GM23338 (cell line): ENCODE results near the gene PRC1. TPM values are rescaled to one million over a fixed set of nuclear protein-coding genes. Genes with fewer than 3 reads are reported as not detected.

Experiments used
- ATAC-seq: fragments of 200-7000 bp; cut with Tn5 transposase; 3 replicates; pipeline ENCODE4 v1.9.1; 2020
- DNase-seq: peaks from one replicate; pipeline ENCODE4 v3.0.0-alpha.2; 2015; ENCODE audit warnings: low spot score
- H2AFZ ChIP-seq: fragments of 200-600 bp; sonication (generic); 2 replicates; pipeline ENCODE4 v1.8.0; 2016; ENCODE audit warnings: antibody characterized with exemption, mild to moderate bottlenecking, moderate library complexity
- H3F3A ChIP-seq: fragments of 200-600 bp; sonication (generic); replicated peaks from 2 replicates; pipeline ENCODE4 v1.8.0; 2017; ENCODE audit warnings: antibody characterized with exemption, mixed run types, low read depth
- H3K27ac ChIP-seq: fragments of 200-600 bp; sonication (generic); 2 replicates; pipeline ENCODE4 v1.6.1; 2016; ENCODE audit warnings: low read depth
- H3K27me3 ChIP-seq: fragments of 200-600 bp; sonication (generic); 2 replicates; pipeline ENCODE4 v1.8.0; 2016; ENCODE audit warnings: mild to moderate bottlenecking, mixed run types, moderate library complexity; ENCODE audit not compliant: insufficient read depth
- H3K36me3 ChIP-seq: fragments of 200-600 bp; sonication (generic); 2 replicates; pipeline ENCODE4 v1.8.0; 2016; ENCODE audit warnings: mild to moderate bottlenecking; ENCODE audit not compliant: insufficient read depth
- H3K4me1 ChIP-seq: fragments of 200-600 bp; sonication (generic); 2 replicates; pipeline ENCODE4 v1.8.0; 2016; ENCODE audit warnings: mild to moderate bottlenecking, moderate library complexity; ENCODE audit not compliant: insufficient read depth
- H3K4me2 ChIP-seq: fragments of 200-600 bp; sonication (generic); 2 replicates; pipeline ENCODE4 v1.7.1; 2017; ENCODE audit warnings: mixed run types
- H3K4me3 ChIP-seq: fragments of 200-600 bp; sonication (generic); 2 replicates; pipeline ENCODE4 v1.6.1; 2016; ENCODE audit warnings: mixed run types
- H3K79me2 ChIP-seq: fragments of 200-600 bp; sonication (generic); replicated peaks from 2 replicates; pipeline ENCODE4 v1.8.0; 2017; ENCODE audit warnings: mild to moderate bottlenecking; ENCODE audit not compliant: insufficient read depth
- H3K9me2 ChIP-seq: fragments of 200-600 bp; sonication (generic); 2 replicates; pipeline ENCODE4 v1.8.0; 2017; ENCODE audit not compliant: insufficient read depth
- H4K20me1 ChIP-seq: fragments of 200-600 bp; sonication (generic); replicated peaks from 2 replicates; pipeline ENCODE4 v1.8.0; 2017; ENCODE audit warnings: mild to moderate bottlenecking; ENCODE audit not compliant: insufficient read depth
- H3K27ac Mint-ChIP-seq: 2 replicates; pipeline ENCODE4 v1.8.0; 2020; ENCODE audit warnings: inconsistent platforms, mild to moderate bottlenecking, moderate library complexity, mixed read lengths
- H3K27me3 Mint-ChIP-seq: 3 replicates; pipeline ENCODE4 v1.8.0; 2022; ENCODE audit warnings: low read depth, mild to moderate bottlenecking, moderate library complexity, mixed read lengths, inconsistent platforms; ENCODE audit not compliant: insufficient read depth, poor library complexity
- H3K36me3 Mint-ChIP-seq: 3 replicates; pipeline ENCODE4 v1.8.0; 2021; ENCODE audit warnings: low read depth, mild to moderate bottlenecking, inconsistent platforms, moderate library complexity, mixed read lengths
- H3K4me1 Mint-ChIP-seq: 3 replicates; pipeline ENCODE4 v1.8.0; 2020; ENCODE audit warnings: mild to moderate bottlenecking, inconsistent platforms, mixed read lengths
- H3K4me3 Mint-ChIP-seq: 3 replicates; pipeline ENCODE4 v1.8.0; 2021; ENCODE audit warnings: moderate library complexity, mild to moderate bottlenecking, inconsistent platforms, mixed read lengths
- H3K9me3 Mint-ChIP-seq: 3 replicates; pipeline ENCODE4 v1.8.0; 2020; ENCODE audit warnings: moderate library complexity, mild to moderate bottlenecking, inconsistent platforms, mixed read lengths
- CREB1 ChIP-seq: fragments of 250-450 bp; sonication (Bioruptor Pico); IDR thresholded peaks from 2 replicates; pipeline ENCODE4 v1.5.0; 2020; ENCODE audit warnings: low read depth, mild to moderate bottlenecking, moderate library complexity
- JUNB ChIP-seq: IDR thresholded peaks from one replicate; pipeline ENCODE4 v1.6.1; 2016; ENCODE audit warnings: antibody characterized with exemption; ENCODE audit not compliant: unreplicated experiment
- NANOG ChIP-seq: IDR thresholded peaks from 2 replicates; pipeline ENCODE4 v1.6.1; 2016; ENCODE audit warnings: antibody characterized with exemption, borderline replicate concordance
- POLR2AphosphoS5 ChIP-seq: IDR thresholded peaks from 2 replicates; pipeline ENCODE4 v1.6.1; 2016; ENCODE audit warnings: antibody characterized with exemption, low read depth
- ZNF114 ChIP-seq: fragments of 250-450 bp; sonication (Bioruptor Pico); IDR thresholded peaks from 2 replicates; pipeline ENCODE4 v1.5.0; 2020; ENCODE audit warnings: mild to moderate bottlenecking, moderate library complexity
- ZNF331 ChIP-seq: fragments of 250-450 bp; sonication (Bioruptor Pico); IDR thresholded peaks from 2 replicates; pipeline ENCODE4 v1.5.0; 2020; ENCODE audit warnings: low read depth, mild to moderate bottlenecking, moderate library complexity
- ZNF462 ChIP-seq: fragments of 250-450 bp; sonication (Bioruptor Pico); IDR thresholded peaks from 2 replicates; pipeline ENCODE4 v1.5.0; 2020; ENCODE audit warnings: mild to moderate bottlenecking, moderate library complexity
- polyA plus RNA-seq: library from polyadenylated mRNA; unstranded; fragments of >200 nt; fragmentation: Nextera tagmentation; extraction: Ambion mirVana; gene quantifications from 2 replicates; pipeline ENCODE4 v1.2.1, GENCODE V29; 2016
- total RNA-seq: library from RNA; depleted of rRNA; stranded (reverse); fragments of >200 nt; shearing (Covaris generic); gene quantifications from 2 replicates; pipeline ENCODE4 v1.2.3, GENCODE V29; 2014

The PRC1 gene
- total and polyA plus RNA-seq, 2 experiments from 2014 or later: 102 to 150 TPM

DNA sequence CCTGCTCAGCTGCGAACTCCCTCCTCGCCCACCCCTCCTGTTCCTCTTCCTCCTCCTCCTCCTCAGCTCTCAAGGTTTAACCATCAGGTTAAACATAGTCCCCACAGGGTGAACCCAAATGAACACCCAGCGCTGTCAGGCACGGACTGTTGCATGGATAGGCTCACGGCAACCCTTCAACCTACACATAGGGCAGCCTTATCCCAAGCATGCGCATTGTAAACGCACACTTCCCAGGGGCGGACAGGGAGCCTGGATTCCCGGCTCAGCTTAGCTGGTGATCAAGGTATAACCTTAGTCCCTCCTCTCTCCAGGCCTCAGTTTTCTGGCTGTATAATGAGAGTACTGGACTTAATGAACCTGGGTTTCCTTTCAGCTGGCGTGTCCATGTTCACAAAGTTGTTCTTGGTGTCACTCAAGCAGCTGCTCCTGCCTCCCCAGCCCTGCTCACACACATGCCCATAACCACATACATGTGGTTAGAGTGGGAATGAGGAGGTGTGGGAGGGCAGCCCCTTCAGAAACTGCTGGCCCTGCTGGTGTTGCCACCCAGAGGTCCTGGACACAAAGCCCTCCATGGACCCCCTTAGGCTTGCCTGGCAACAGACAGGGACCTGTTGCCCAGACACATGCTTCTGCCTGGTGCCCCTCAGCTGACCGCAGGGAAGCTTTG, 49.0 kb upstream of the PRC1 start (continued):
- no peak for TF ChIP-seq ZNF462

DNA sequence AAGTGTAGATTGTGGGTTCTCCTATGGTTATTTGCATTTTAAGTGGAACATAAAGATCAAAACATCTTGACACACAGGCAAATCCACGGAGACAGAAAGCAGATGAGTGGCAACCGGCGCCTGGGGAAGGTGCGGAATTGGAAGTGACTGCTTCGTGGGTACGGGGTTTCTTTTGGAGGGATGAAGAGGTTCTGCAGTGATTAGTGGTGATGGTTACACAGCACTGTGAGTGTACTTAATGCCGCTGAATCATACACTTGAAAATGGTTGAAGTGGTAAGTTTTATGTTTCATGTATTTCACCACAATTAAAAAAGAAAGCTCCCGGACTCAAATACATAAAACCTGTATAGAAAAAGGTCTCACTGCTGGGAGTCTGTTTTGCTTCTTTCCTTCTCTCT, 46.5 kb upstream of the PRC1 start:
- Mint-ChIP-seq H3K4me3 (no peak overlapping the region), H3K9me3 (no peaks in the 10 kb centered on the region), H3K27ac (no peak overlapping the region), H3K4me1 (no peaks in the 10 kb centered on the region; the same call in 2 of the 3 replicates), H3K27me3 (peaks cover 11% of the 10 kb centered on the region), H3K36me3 (no peaks in the 10 kb centered on the region)
- Histone ChIP-seq H4K20me1 (no peaks in the 10 kb centered on the region), H2AFZ (no peak overlapping the region), H3K79me2 (no peaks in the 10 kb centered on the region), H3K4me2 (no peak overlapping the region), H3K9me2 (no peaks in the 10 kb centered on the region), H3K27ac (no peak overlapping the region), H3K4me3 (no peak overlapping the region), H3K36me3 (no peaks in the 10 kb centered on the region), H3F3A (no peaks in the 10 kb centered on the region), H3K27me3 (no peaks in the 10 kb centered on the region), H3K4me1 (no peaks in the 10 kb centered on the region)
- TF ChIP-seq CREB1 (CRISPR knock-in tag) (no peak), NANOG (no peak), JUNB (no peak), POLR2AphosphoS5 (no peak), ZNF331 (no peak), ZNF462 (no peak), ZNF114 (CRISPR knock-in tag) (no peak)
- DNase-seq (no peak), ATAC-seq (no peak)
